CD4-positive, alpha-beta T cell treated with Interleukin-1 beta for 1 hour (primary cell): ENCODE data around the gene INSM1.

Source experiments
- DNase-seq, 2 donors: peaks; one replicate each; pipeline ENCODE4 v3.0.0-alpha.2; 2020 to 2022

INSM1 gene

GRCh38 chr20:20363434-20363798, 4.5 kb upstream of the INSM1 start:
- DNase-seq = no peak

DNA sequence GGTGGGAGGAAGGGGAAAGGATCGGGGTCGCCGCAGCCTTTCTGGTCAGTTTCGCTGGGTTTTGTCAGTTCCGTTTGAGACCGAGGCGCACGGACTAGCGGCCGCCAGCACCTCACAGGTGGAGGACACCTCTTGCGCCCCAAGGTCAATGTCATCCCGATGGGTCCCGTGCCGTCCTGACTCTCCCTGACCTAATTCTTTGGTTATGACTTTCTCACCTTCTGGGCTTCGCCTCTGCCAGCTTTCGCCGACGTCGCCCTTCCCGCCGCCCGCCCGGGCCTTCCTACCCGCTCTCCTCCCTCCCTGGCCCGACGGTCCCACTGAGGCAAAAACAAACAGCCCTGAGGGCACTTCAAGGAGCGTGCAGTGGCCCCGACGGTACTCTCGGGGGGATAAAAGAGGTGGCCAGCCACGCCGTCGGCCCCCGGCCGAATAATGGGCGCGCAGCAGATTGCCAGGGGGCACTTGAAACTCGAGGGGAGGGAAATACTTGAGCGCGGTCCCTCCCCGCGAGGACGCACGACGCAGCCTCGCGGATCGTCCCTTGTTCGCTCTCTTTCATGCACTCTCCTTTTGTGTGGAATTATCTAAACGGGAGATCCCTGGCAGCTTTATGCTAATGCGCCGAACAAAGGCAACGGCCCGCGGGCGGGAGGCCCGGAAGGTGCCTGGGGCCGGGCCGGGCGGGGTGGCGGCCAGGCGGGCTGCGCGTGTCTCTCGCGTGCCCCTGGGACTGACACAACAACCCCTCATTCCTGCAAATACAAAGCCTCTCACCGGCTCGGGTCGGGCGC, 3.9 kb upstream of the INSM1 start:
- no peak for DNase-seq

GRCh38 chr20:20364593-20365479, 3.1 kb upstream of the INSM1 start:
- DNase-seq = no peak

GRCh38 chr20:20365480-20366161, 2.3 kb upstream of the INSM1 start:
- DNase-seq = no peak

- DNase-seq = no peak
Measured at GRCh38 chr20:20366551-20366875, 1.4 kb upstream of the INSM1 start.

DNA sequence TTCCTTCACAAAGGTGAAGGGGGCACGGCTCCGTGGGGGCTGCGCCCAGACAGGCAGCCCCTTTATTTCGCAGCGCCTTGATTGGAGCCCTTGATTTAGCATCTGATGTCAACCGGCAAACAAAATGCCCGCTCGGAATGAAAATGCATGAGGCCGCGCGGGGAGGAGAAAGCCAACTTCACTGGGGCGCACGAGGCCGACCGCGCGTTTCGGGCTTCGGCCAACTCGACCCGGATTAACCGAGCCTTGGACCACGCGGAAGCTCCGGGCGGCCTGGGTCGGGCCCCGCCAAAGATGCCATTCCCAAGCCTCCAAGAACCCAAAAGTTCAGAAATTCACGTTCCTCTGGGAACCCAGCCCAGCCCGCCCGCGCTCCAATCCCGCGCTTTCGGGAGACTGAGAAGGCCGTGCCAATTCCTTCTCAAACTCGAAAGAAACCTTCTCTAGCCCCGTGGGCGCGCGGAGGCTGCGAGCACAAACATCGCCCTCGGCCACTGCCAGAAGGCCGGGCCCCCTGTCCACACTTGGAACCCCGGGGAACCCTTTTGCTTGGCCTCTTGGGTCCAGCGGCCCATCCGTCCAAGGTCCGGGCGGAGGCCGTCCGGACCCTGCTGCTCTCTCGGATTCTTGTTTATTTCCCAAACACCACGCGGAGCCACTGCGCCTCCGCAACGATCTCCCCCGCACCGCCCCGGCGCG, 879 bp upstream of the INSM1 start:
- no peak for DNase-seq

GRCh38 chr20:20368418-20369249, 730 bp downstream of the INSM1 start:
- DNase-seq = no peak

DNA sequence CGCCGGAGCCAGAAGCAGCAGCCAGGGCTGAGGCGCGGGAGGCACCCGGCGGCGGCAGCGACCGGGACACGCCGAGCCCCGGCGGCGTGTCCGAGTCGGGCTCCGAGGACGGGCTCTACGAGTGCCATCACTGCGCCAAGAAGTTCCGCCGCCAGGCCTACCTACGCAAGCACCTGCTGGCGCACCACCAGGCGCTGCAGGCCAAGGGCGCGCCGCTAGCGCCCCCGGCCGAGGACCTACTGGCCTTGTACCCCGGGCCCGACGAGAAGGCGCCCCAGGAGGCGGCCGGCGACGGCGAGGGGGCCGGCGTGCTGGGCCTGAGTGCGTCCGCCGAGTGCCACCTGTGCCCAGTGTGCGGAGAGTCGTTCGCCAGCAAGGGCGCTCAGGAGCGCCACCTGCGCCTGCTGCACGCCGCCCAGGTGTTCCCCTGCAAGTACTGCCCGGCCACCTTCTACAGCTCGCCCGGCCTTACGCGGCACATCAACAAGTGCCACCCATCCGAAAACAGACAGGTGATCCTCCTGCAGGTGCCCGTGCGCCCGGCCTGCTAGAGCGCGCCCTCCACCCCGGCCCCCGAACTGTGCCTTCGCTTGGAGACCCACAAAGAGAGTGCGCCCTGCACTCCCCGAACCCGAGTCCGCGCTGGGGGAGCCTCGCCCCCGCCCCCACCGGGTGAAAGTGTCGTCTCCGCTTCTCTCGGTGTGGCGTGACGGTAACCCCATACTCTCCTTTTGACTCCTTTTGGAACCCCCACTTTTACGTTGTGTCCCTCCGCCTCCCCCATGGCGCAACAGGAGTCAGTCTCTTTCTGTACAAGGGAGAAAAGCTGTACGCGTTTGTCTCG, 1.6 kb downstream of the INSM1 start:
- DNase-seq = no peak

- DNase-seq = no peak
Measured at GRCh38 chr20:20370094-20370575, 2.2 kb downstream of the INSM1 start.

- no peak for DNase-seq
Measured at GRCh38 chr20:20371083-20371482, 3.2 kb downstream of the INSM1 start.

DNA sequence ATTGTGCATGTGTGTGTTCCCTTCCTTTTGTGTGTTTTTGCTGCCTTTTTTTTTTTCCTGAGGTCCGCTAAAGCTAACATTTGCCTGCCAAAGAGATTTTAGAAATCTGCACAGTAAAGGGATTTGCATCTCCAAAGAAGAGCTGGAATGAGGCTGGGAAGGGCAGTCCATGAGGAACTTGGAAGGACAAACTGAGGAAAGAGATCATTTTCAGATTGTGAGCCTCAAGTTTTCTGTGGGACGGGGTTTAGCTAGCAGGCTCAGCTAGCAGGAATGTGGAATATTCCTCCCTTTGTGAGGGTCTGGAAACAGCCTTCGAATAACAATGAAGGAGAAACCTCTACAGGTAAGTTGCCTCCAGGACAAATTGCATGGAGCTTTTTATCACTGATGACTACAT, 3.8 kb downstream of the INSM1 start:
- no peak for DNase-seq

DNA sequence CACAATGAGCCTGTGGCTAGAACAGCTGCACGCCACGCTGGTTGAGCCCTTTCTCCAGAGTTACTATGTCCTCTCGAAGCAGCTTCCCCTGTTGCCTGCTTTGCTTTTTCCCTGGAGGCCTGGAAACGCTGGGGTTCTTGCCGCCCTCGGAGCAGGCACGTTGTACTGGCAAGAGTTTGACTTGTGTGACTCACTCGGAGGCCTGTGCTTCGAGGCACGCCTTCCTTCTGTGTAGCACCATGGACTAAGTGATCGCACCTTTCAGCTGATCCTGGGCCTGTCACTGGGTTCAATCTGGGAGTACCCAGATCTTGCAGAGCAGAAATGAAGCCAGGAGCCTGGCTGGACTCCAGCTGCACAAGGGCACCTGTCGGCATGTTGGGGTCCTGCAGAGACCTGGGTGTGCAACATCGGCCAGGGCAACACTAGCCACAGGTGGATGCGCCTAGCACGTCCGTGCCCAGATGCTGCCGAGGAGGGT, 5.2 kb downstream of the INSM1 start:
- no peak for DNase-seq

- no peak for DNase-seq
Measured at GRCh38 chr20:20375862-20376261, 8.0 kb downstream of the INSM1 start.

DNA sequence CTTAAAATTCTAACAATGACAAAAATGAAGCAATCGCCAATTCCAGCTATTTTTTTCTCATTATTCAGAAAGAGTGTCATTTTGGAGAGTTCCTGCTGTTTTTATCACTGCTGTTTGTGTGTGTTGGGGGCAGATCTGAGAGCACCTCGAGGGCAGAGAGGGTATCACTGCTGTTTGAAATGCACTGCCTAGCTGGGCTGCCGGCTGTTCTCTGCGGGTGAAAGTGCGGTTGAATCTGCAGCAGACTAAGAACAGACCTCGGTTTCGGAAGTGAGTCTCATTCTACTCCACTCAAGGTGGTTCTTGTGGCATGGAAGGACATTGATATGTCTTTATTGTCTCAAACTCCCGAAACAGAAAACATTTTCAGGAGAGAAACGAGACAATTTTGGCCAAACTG, 18.3 kb downstream of the INSM1 start:
- no peak for DNase-seq

DNA sequence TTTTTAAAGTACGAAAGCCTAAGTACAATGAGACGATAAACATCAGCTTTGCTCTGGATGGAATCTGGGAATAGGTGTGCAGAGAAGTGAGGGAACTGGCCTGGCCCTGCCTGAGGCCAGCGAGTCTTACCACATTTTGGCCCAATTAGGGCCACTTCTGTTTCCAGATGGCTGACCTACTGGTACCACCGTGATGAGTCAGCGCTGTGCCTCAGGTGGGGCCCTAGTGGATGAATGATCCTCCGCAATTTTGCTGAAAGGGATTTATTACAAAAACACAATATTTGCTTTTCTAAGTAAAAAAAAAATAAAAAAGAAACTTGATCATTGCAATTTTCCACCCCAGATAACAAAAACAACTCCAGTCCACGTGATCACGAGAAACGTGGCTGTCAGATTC, 22.5 kb downstream of the INSM1 start:
- DNase-seq = no peak

- DNase-seq = no peak
Measured at GRCh38 chr20:20391115-20391514, 23.2 kb downstream of the INSM1 start.

- no peak for DNase-seq
Measured at GRCh38 chr20:20391766-20392165, 23.9 kb downstream of the INSM1 start.

GRCh38 chr20:20393207-20394120, 25.6 kb downstream of the INSM1 start:
- no peak for DNase-seq

- no peak for DNase-seq
Measured at GRCh38 chr20:20395087-20395486, 27.2 kb downstream of the INSM1 start.
